ENCODE results near the gene SEPTIN11. TPM values are rescaled to one million over a fixed set of nuclear protein-coding genes. Genes with fewer than 3 reads are reported as not detected.

The SEPTIN11 gene
- total RNA-seq, 6 donors from 2014 or later = 56.3 to 136 (median 94.0) TPM

- H3K36me3 ChIP-seq = peaks cover 3 to 19% (median 9%) of the 10 kb centered on the region in 4 donors
- TF ChIP-seq POLR2A (IDR thresholded peaks at IDR 0.05) (no peak), EP300 (IDR thresholded peaks at IDR 0.05) (no peak), CTCF (IDR thresholded peaks at IDR 0.05) (no peak), POLR2AphosphoS5 (IDR thresholded peaks at IDR 0.05) (no peak)
- DNase-seq (no peak), ATAC-seq (ENCODE audit: low FRiP score in 2 of 2) (no peak)
- WGBS, 2 donors = 72 to 90% methylated on average over 10 of the region's 10 CpGs
- peaks cover 0 to 12% (median 4%) of the 10 kb centered on the region in 4 donors for H3K4me1 ChIP-seq
- H3K4me3 ChIP-seq = no peak overlapping the region
- no peaks in the 10 kb centered on the region for H3K9me3 ChIP-seq
- no peaks in the 10 kb centered on the region for H3K27me3 ChIP-seq
- H3K27ac ChIP-seq = no peak overlapping the region
Measured at GRCh38 chr4:76993787-76994641, 44.5 kb downstream of the SEPTIN11 start.

GRCh38 chr4:76995776-76996175 lies 46.2 kb downstream of the SEPTIN11 start:
- no peak for TF ChIP-seq POLR2A (IDR thresholded peaks at IDR 0.05)
- no peak for TF ChIP-seq CTCF (IDR thresholded peaks at IDR 0.05)
- no peak for TF ChIP-seq EP300 (IDR thresholded peaks at IDR 0.05)
- no peak for TF ChIP-seq POLR2AphosphoS5 (IDR thresholded peaks at IDR 0.05)
- H3K36me3 ChIP-seq = peaks cover 3 to 25% (median 9%) of the 10 kb centered on the region in 4 donors
- ATAC-seq (ENCODE audit: low FRiP score in 2 of 2) = no peak

GRCh38 chr4:76996445-76996844 lies 46.9 kb downstream of the SEPTIN11 start:
- H3K36me3 ChIP-seq = peaks cover 3 to 25% (median 9%) of the 10 kb centered on the region in 4 donors
- no peak for DNase-seq
- WGBS, 2 donors = 84 to 98% methylated on average over 2 of the region's 2 CpGs

More at GRCh38 chr4:76995776-76996175, 46.2 kb downstream of the SEPTIN11 start:
- Histone ChIP-seq H3K9me3 (no peaks in the 10 kb centered on the region), H3K4me1 (peaks cover 0 to 11% (median 3%) of the 10 kb centered on the region in 4 donors), H3K27ac (no peak overlapping the region), H3K27me3 (no peaks in the 10 kb centered on the region), H3K4me3 (no peak overlapping the region)
- DNase-seq = no peak
- 91 to 96% methylated on average over 1 of the region's 1 CpG for WGBS, 2 donors

DNA sequence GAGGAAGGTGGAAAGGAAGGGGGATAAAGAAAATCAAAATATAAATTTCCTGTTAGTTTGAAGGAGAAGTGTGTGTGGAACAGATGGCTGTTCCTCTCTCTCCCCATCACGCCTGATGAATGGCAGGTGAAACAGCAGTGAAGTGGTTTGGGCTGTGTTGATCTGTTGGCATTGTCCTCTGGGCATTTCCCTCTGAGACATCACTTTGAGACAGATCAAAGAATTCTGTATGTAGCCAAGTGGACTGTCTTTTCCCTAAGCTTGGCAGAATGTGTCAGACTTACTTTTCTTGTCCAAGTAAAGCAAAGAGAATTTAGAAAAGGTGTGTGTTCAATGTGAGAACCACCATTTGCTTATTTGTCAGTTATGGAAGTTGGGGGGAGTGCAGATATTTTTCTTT lies 47.5 kb downstream of the SEPTIN11 start:
- Histone ChIP-seq H3K27me3 (no peaks in the 10 kb centered on the region), H3K9me3 (no peaks in the 10 kb centered on the region), H3K36me3 (peaks cover 3 to 25% (median 9%) of the 10 kb centered on the region in 4 donors), H3K4me1 (peaks cover 4 to 10% (median 7%) of the 10 kb centered on the region in 4 donors), H3K4me3 (no peak overlapping the region), H3K27ac (no peak overlapping the region)
- 73 to 97% methylated on average over 1 of the region's 1 CpG for WGBS, 2 donors
- no peak for TF ChIP-seq CTCF (IDR thresholded peaks at IDR 0.05)
- TF ChIP-seq POLR2AphosphoS5 (IDR thresholded peaks at IDR 0.05) = no peak
- no peak for TF ChIP-seq POLR2A (IDR thresholded peaks at IDR 0.05)
- no peak for TF ChIP-seq EP300 (IDR thresholded peaks at IDR 0.05)
- DNase-seq (no peak), ATAC-seq (ENCODE audit: low FRiP score in 2 of 2) (no peak)

More at GRCh38 chr4:76996445-76996844, 46.9 kb downstream of the SEPTIN11 start:
- no peaks in the 10 kb centered on the region for H3K9me3 ChIP-seq
- no peaks in the 10 kb centered on the region for H3K27me3 ChIP-seq
- no peak for ATAC-seq (ENCODE audit: low FRiP score in 2 of 2)
- no peak overlapping the region for H3K27ac ChIP-seq
- H3K4me1 ChIP-seq = peaks cover 0 to 5% (median 1%) of the 10 kb centered on the region in 4 donors
- TF ChIP-seq POLR2A (IDR thresholded peaks at IDR 0.05) (no peak), POLR2AphosphoS5 (IDR thresholded peaks at IDR 0.05) (no peak), EP300 (IDR thresholded peaks at IDR 0.05) (no peak), CTCF (IDR thresholded peaks at IDR 0.05) (no peak)
- no peak overlapping the region for H3K4me3 ChIP-seq

Measured in upper lobe of left lung (tissue), 6 donors.